Endodermal cell (in vitro differentiated cells): ENCODE results near the gene ATP2A3. TPM values are rescaled to one million over a fixed set of nuclear protein-coding genes. Genes with fewer than 3 reads are reported as not detected.

Experiments used
- DNase-seq: peaks from one replicate; pipeline ENCODE4 v3.0.0-alpha.2; 2017
- H3K27ac ChIP-seq: 2 replicates; pipeline ENCODE4 v1.5.1; 2013; ENCODE audit warnings: mild to moderate bottlenecking, low read depth, low read length, moderate library complexity
- H3K27me3 ChIP-seq: 2 replicates; pipeline ENCODE4 v1.6.1; 2013; ENCODE audit warnings: mild to moderate bottlenecking, low read length, moderate library complexity; ENCODE audit not compliant: insufficient read depth, control insufficient read depth, poor library complexity, severe bottlenecking
- H3K36me3 ChIP-seq: 2 replicates; pipeline ENCODE4 v1.7.0; 2013; ENCODE audit warnings: mild to moderate bottlenecking, low read length, moderate library complexity; ENCODE audit not compliant: control insufficient read depth, insufficient read depth
- H3K4me1 ChIP-seq: one replicate; pipeline ENCODE4 v1.7.0; 2013; ENCODE audit warnings: low read length; ENCODE audit not compliant: control insufficient read depth, insufficient read depth
- H3K4me3 ChIP-seq: 2 replicates; pipeline ENCODE4 v1.5.1; 2013; ENCODE audit warnings: mild to moderate bottlenecking, low read length, moderate library complexity
- H3K9ac ChIP-seq: 2 replicates; pipeline ENCODE4 v1.6.1; 2013; ENCODE audit warnings: mild to moderate bottlenecking, low read length, moderate library complexity; ENCODE audit not compliant: poor library complexity, severe bottlenecking; ENCODE audit errors: extremely low read depth
- H3K9me3 ChIP-seq: 2 replicates; pipeline ENCODE4 v1.6.1; 2013; ENCODE audit warnings: mild to moderate bottlenecking, low read length, moderate library complexity; ENCODE audit not compliant: control insufficient read depth
- H3K27ac Mint-ChIP-seq: 2 replicates; pipeline ENCODE4 v1.8.0; 2020; ENCODE audit warnings: mixed read lengths
- H3K27me3 Mint-ChIP-seq: 2 replicates; pipeline ENCODE4 v1.8.0; 2021; ENCODE audit warnings: mild to moderate bottlenecking, mixed read lengths; ENCODE audit not compliant: insufficient read depth
- H3K36me3 Mint-ChIP-seq: 2 replicates; pipeline ENCODE4 v1.8.0; 2020; ENCODE audit warnings: low read depth, mixed read lengths
- H3K4me1 Mint-ChIP-seq: 2 replicates; pipeline ENCODE4 v1.8.0; 2020; ENCODE audit warnings: mixed read lengths
- H3K4me3 Mint-ChIP-seq: 2 replicates; pipeline ENCODE4 v1.8.0; 2020; ENCODE audit warnings: mild to moderate bottlenecking, moderate library complexity, mixed read lengths
- H3K9me3 Mint-ChIP-seq: 2 replicates; pipeline ENCODE4 v1.8.0; 2020; ENCODE audit warnings: mild to moderate bottlenecking, mixed read lengths
- CTCF ChIP-seq: fragments of 200-600 bp; sonication (generic); conservative IDR thresholded peaks from 2 replicates; pipeline ENCODE4 v1.5.0; 2021; ENCODE audit warnings: antibody characterized with exemption, mild to moderate bottlenecking
- WGBS, 2 experiments: methylation state at CpG; one replicate each; pipeline versions ENCODE4 v1.1.5 to v1.1.7; 2013; ENCODE audit warnings: missing lambda C conversion rate in 2 of 2, mixed read lengths in 1 of 2; ENCODE audit not compliant: insufficient coverage in 1 of 2, insufficient read length in 1 of 2; 5-methylcytosine and 5-hydroxymethylcytosine counted together
- total RNA-seq, 2 donors: library from RNA; stranded (reverse); fragmentation: NEBNext Ultra II Directional in 1 of 2; extraction: Animal tissue kit (Norgen Biotek cat#: 25700) in 1 of 2; gene quantifications; 2 replicates in 1 of 2; 3 replicates in 1 of 2; pipeline ENCODE4 v1.2.1, GENCODE V29; 2021

The ATP2A3 gene
- total RNA-seq, 2 donors from 2014 or later = 1.4 to 3.7 TPM

- H3K9me3 ChIP-seq = no peaks in the 10 kb centered on the region
- H3K4me1 Mint-ChIP-seq = peaks cover 16% of the 10 kb centered on the region
These were observed 3.5 kb downstream of the ATP2A3 start for GRCh38 chr17:3960764-3961163.

GRCh38 chr17:3959921-3960601 lies 4.2 kb downstream of the ATP2A3 start:
- H3K27ac Mint-ChIP-seq = no peak overlapping the region
- no peaks in the 10 kb centered on the region for H3K36me3 Mint-ChIP-seq
- no peak for TF ChIP-seq CTCF
- 89 to 94% methylated on average over 6 to 14 of the region's 14 CpGs for WGBS, 2 experiments
- Histone ChIP-seq H3K27me3 (peaks cover 46% of the 10 kb centered on the region), H3K36me3 (no peaks in the 10 kb centered on the region), H3K9ac (no peak overlapping the region), H3K27ac (no peak overlapping the region), H3K9me3 (no peaks in the 10 kb centered on the region), H3K4me1 (no peaks in the 10 kb centered on the region), H3K4me3 (no peak overlapping the region)
- H3K27me3 Mint-ChIP-seq = peaks cover 42% of the 10 kb centered on the region
- DNase-seq = no peak
- no peaks in the 10 kb centered on the region for H3K9me3 Mint-ChIP-seq
- H3K4me1 Mint-ChIP-seq = peaks cover 13% of the 10 kb centered on the region
- H3K4me3 Mint-ChIP-seq = no peak overlapping the region

More at GRCh38 chr17:3960764-3961163, 3.5 kb downstream of the ATP2A3 start:
- no peak for TF ChIP-seq CTCF
- Mint-ChIP-seq H3K9me3 (no peaks in the 10 kb centered on the region), H3K27me3 (peaks cover 48% of the 10 kb centered on the region), H3K36me3 (no peaks in the 10 kb centered on the region), H3K27ac (no peak overlapping the region), H3K4me3 (no peak overlapping the region)
- no peaks in the 10 kb centered on the region for H3K36me3 ChIP-seq
- H3K27ac ChIP-seq = no peak overlapping the region
- peaks cover 51% of the 10 kb centered on the region for H3K27me3 ChIP-seq
- 86 to 89% methylated on average over 13 to 14 of the region's 14 CpGs for WGBS, 2 experiments
- H3K4me1 ChIP-seq = no peaks in the 10 kb centered on the region
- no peak overlapping the region for H3K9ac ChIP-seq
- H3K4me3 ChIP-seq = no peak overlapping the region
- DNase-seq = no peak

- Histone ChIP-seq H3K27me3 (peaks cover 39% of the 10 kb centered on the region), H3K9me3 (no peaks in the 10 kb centered on the region), H3K27ac (no peak overlapping the region), H3K9ac (no peak overlapping the region), H3K36me3 (no peaks in the 10 kb centered on the region), H3K4me1 (no peaks in the 10 kb centered on the region), H3K4me3 (no peak overlapping the region)
- no peak overlapping the region for H3K27ac Mint-ChIP-seq
- WGBS, 2 experiments = 82 to 87% methylated on average over 10 to 15 of the region's 15 CpGs
- H3K4me1 Mint-ChIP-seq = peaks cover 13% of the 10 kb centered on the region
- DNase-seq = peak; percentile 64
- TF ChIP-seq CTCF = no peak
- no peaks in the 10 kb centered on the region for H3K36me3 Mint-ChIP-seq
- no peak overlapping the region for H3K4me3 Mint-ChIP-seq
- no peaks in the 10 kb centered on the region for H3K9me3 Mint-ChIP-seq
- H3K27me3 Mint-ChIP-seq = peaks cover 36% of the 10 kb centered on the region
These were observed 4.8 kb downstream of the ATP2A3 start for GRCh38 chr17:3959295-3959899.
